GM18499 (cell line): ENCODE measurements around the gene MGST2.

Experiments used
- ATAC-seq: cut with Tn5 transposase; IDR thresholded peaks from one replicate; pipeline ENCODE4 v1.9.1; 2021; ENCODE audit warnings: moderate number of reproducible peaks; ENCODE audit not compliant: insufficient read depth, unreplicated experiment

Gene MGST2

GRCh38 chr4:139734875-139735380 is 69.3 kb downstream of the MGST2 start:
- peak; percentile 47 for ATAC-seq

- ATAC-seq: no peak
Measured at GRCh38 chr4:139735381-139736273, 70.0 kb downstream of the MGST2 start.

GRCh38 chr4:139736274-139736660 is 70.6 kb downstream of the MGST2 start:
- ATAC-seq: no peak

GRCh38 chr4:139736661-139737060 is 71.0 kb downstream of the MGST2 start:
- no peak for ATAC-seq

GRCh38 chr4:139738846-139739613 is 73.4 kb downstream of the MGST2 start:
- no peak for ATAC-seq

- no peak for ATAC-seq
Measured at GRCh38 chr4:139740121-139740520, 74.5 kb downstream of the MGST2 start.

GRCh38 chr4:139740531-139741041 is 75.0 kb downstream of the MGST2 start:
- ATAC-seq: no peak

- no peak for ATAC-seq
Measured at GRCh38 chr4:139743027-139743426, 77.4 kb downstream of the MGST2 start.

GRCh38 chr4:139744232-139744631 is 78.6 kb downstream of the MGST2 start:
- ATAC-seq: no peak

GRCh38 chr4:139745111-139745639 is 79.6 kb downstream of the MGST2 start:
- no peak for ATAC-seq

GRCh38 chr4:139746431-139747171 is 81.0 kb downstream of the MGST2 start:
- no peak for ATAC-seq

- ATAC-seq: no peak
Measured at GRCh38 chr4:139749338-139749737, 83.7 kb downstream of the MGST2 start.

- no peak for ATAC-seq
Measured at GRCh38 chr4:139749835-139750498, 84.3 kb downstream of the MGST2 start.

GRCh38 chr4:139753686-139754085 is 88.1 kb downstream of the MGST2 start:
- no peak for ATAC-seq
